ENCODE data around the gene ACTR1A.

GRCh38 chr10:102492344-102492939, 10.1 kb downstream of the ACTR1A start:
- TF ChIP-seq POLR2AphosphoS5 (IDR thresholded peaks at IDR 0.05), result no peak
- no peak for TF ChIP-seq CTCF (IDR thresholded peaks at IDR 0.05)
- TF ChIP-seq POLR2A (IDR thresholded peaks at IDR 0.05), result no peak
- no peak for TF ChIP-seq EP300 (IDR thresholded peaks at IDR 0.05)
